ENCODE measurements around the gene CX3CR1. TPM values are rescaled to one million over a fixed set of nuclear protein-coding genes. Genes with fewer than 3 reads are reported as not detected.
A peak's percentile ranks its signal among the peaks of the same experiment; 100 is the strongest.

CX3CR1 gene
- total RNA-seq, 2 experiments from 2014 or later = 0.34 to 0.88 TPM

- H3K4me3 Mint-ChIP-seq = no peak overlapping the region
- H3K27me3 Mint-ChIP-seq = no peaks in the 10 kb centered on the region
- peak; percentile 92 for DNase-seq
- H3K9me3 Mint-ChIP-seq = no peaks in the 10 kb centered on the region
- ChIA-PET CTCF (interaction anchor here (0.6 to 17.3 kb wide), 78 partner anchors 8 to 767 kb away, joined by 3 to 754 read pairs (median 5); partner anchors contain the start of genes CX3CR1, GORASP1, TTC21A and XIRP1), POLR2A (interaction anchor here (0.5 to 1.5 kb wide), 8 partner anchors 9 to 200 kb away, joined by 3 to 8 read pairs (median 4); partner anchors contain the start of genes CX3CR1, RPSA and XIRP1)
- H3K27ac Mint-ChIP-seq = peak overlapping the region; percentile 4
- H3K36me3 Mint-ChIP-seq (ENCODE audit: low read depth) = no peaks in the 10 kb centered on the region
- TF ChIP-seq CTCF (IDR thresholded peaks at IDR 0.05) = peak; percentile 92
- ATAC-seq = peak; percentile 98
- intact Hi-C loops (cut with micrococcal nuclease) = loop anchor here (1.0 to 5.0 kb wide), 4 partner anchors 81 to 181 kb away; partner anchors contain the start of genes GORASP1 and TTC21A
- H3K4me1 Mint-ChIP-seq (ENCODE audit: low read depth) = peaks cover 30% of the 10 kb centered on the region
Measured at GRCh38 chr3:39288300-39288808, 8.5 kb upstream of the CX3CR1 start.

GRCh38 chr3:39287216-39288164 lies 7.7 kb upstream of the CX3CR1 start:
- intact Hi-C loops (cut with micrococcal nuclease) = loop anchor here (1.0 to 5.0 kb wide), 4 partner anchors 80 to 180 kb away; partner anchors contain the start of genes GORASP1 and TTC21A
- Mint-ChIP-seq H3K27ac (no peak overlapping the region), H3K27me3 (no peaks in the 10 kb centered on the region), H3K36me3 (ENCODE audit: low read depth) (no peaks in the 10 kb centered on the region), H3K4me1 (ENCODE audit: low read depth) (peaks cover 30% of the 10 kb centered on the region), H3K4me3 (no peak overlapping the region), H3K9me3 (no peaks in the 10 kb centered on the region)
- ChIA-PET POLR2A (interaction anchor here (1.0 to 1.5 kb wide), 5 partner anchors 8 to 140 kb away, joined by 3 to 8 read pairs (median 5); partner anchors contain the start of genes CX3CR1 and XIRP1), CTCF (interaction anchor here (0.6 to 17.3 kb wide), 66 partner anchors 8 to 766 kb away, joined by 3 to 754 read pairs (median 6); partner anchors contain the start of genes CX3CR1, GORASP1, TTC21A and XIRP1)
- DNase-seq (no peak), ATAC-seq (no peak)
- no peak for TF ChIP-seq CTCF (IDR thresholded peaks at IDR 0.05)

GRCh38 chr3:39286771-39287170 lies 6.9 kb upstream of the CX3CR1 start:
- ATAC-seq (no peak), DNase-seq (no peak)
- H3K36me3 Mint-ChIP-seq (ENCODE audit: low read depth) = no peaks in the 10 kb centered on the region
- peaks cover 27% of the 10 kb centered on the region for H3K4me1 Mint-ChIP-seq (ENCODE audit: low read depth)
- no peak for TF ChIP-seq CTCF (IDR thresholded peaks at IDR 0.05)
- ChIA-PET POLR2A (no interaction called here), CTCF (interaction anchor here (1.2 to 17.3 kb wide), 7 partner anchors 9 to 206 kb away, joined by 3 to 754 read pairs (median 78); partner anchors contain the start of genes CX3CR1, GORASP1, TTC21A and XIRP1)
- intact Hi-C loops (cut with micrococcal nuclease) = loop anchor here (5.0 kb wide), 3 partner anchors 79 to 179 kb away; partner anchors contain the start of genes GORASP1 and TTC21A
- H3K4me3 Mint-ChIP-seq = no peak overlapping the region
- no peak overlapping the region for H3K27ac Mint-ChIP-seq
- H3K9me3 Mint-ChIP-seq = no peaks in the 10 kb centered on the region
- no peaks in the 10 kb centered on the region for H3K27me3 Mint-ChIP-seq

GRCh38 chr3:39285332-39285731 lies 5.5 kb upstream of the CX3CR1 start:
- peaks cover 24% of the 10 kb centered on the region for H3K4me1 Mint-ChIP-seq (ENCODE audit: low read depth)
- H3K4me3 Mint-ChIP-seq = no peak overlapping the region
- H3K27me3 Mint-ChIP-seq = no peaks in the 10 kb centered on the region
- H3K27ac Mint-ChIP-seq = no peak overlapping the region
- DNase-seq (no peak), ATAC-seq (no peak)
- no peaks in the 10 kb centered on the region for H3K9me3 Mint-ChIP-seq
- intact Hi-C loops (cut with micrococcal nuclease) = loop anchor here (5.0 kb wide), 3 partner anchors 78 to 178 kb away; partner anchors contain the start of genes GORASP1 and TTC21A
- POLR2A ChIA-PET = no interaction called here
- TF ChIP-seq CTCF (IDR thresholded peaks at IDR 0.05) = no peak
- CTCF ChIA-PET = interaction anchor here (4.2 to 17.3 kb wide), 3 partner anchors 11 to 157 kb away, joined by 103 to 754 read pairs (median 275); partner anchors contain the start of genes CX3CR1 and XIRP1
- no peaks in the 10 kb centered on the region for H3K36me3 Mint-ChIP-seq (ENCODE audit: low read depth)

All from activated CD8-positive, alpha-beta T cell treated with anti-CD3 and anti-CD28 coated beads for 36 hours (primary cell).